ENCODE data around the gene EGFL7.
"Not testable (repeated sequence)": the region's sequence is repeated elsewhere in the genome, so short reads cannot be mapped to it uniquely, and the experiment has no call there.

The EGFL7 gene

GRCh38 chr9:136700959-136701667 is 38.4 kb downstream of the EGFL7 start:
- no peak for TF ChIP-seq CTCF (IDR thresholded peaks at IDR 0.05; ENCODE audit: low read depth, low read length, missing control alignments)
- H3K4me3 ChIP-seq (ENCODE audit: low read depth, low read length), result no peak overlapping the region
- DNase-seq (ENCODE audit: low read depth), result no peak
- in situ Hi-C loops (cut with HindIII; ENCODE audit: low sequenced_read_pairs), result no loop called here

GRCh38 chr9:136701668-136702053 is 38.9 kb downstream of the EGFL7 start:
- DNase-seq (ENCODE audit: low read depth), result no peak
- no peak overlapping the region for H3K4me3 ChIP-seq (ENCODE audit: low read depth, low read length)
- in situ Hi-C loops (cut with HindIII; ENCODE audit: low sequenced_read_pairs), result no loop called here
- no peak for TF ChIP-seq CTCF (IDR thresholded peaks at IDR 0.05; ENCODE audit: low read depth, low read length, missing control alignments)

- H3K4me3 ChIP-seq (ENCODE audit: low read depth, low read length), result no peak overlapping the region
- no peak for DNase-seq (ENCODE audit: low read depth)
- TF ChIP-seq CTCF (IDR thresholded peaks at IDR 0.05; ENCODE audit: low read depth, low read length, missing control alignments), result no peak
- in situ Hi-C loops (cut with HindIII; ENCODE audit: low sequenced_read_pairs), result no loop called here
Observed at GRCh38 chr9:136703276-136703860, 40.7 kb downstream of the EGFL7 start.

- in situ Hi-C loops (cut with HindIII; ENCODE audit: low sequenced_read_pairs); DNase-seq (ENCODE audit: low read depth); H3K4me3 ChIP-seq (ENCODE audit: low read depth, low read length): not testable (repeated sequence)
Observed at GRCh38 chr9:136704741-136705140, 42.0 kb downstream of the EGFL7 start.

GRCh38 chr9:136705564-136705963 is 42.8 kb downstream of the EGFL7 start:
- in situ Hi-C loops (cut with HindIII; ENCODE audit: low sequenced_read_pairs), result no loop called here
- no peak overlapping the region for H3K4me3 ChIP-seq (ENCODE audit: low read depth, low read length)
- no peak for TF ChIP-seq CTCF (IDR thresholded peaks at IDR 0.05; ENCODE audit: low read depth, low read length, missing control alignments)
- no peak for DNase-seq (ENCODE audit: low read depth)

- H3K4me3 ChIP-seq (ENCODE audit: low read depth, low read length), result no peak overlapping the region
- in situ Hi-C loops (cut with HindIII; ENCODE audit: low sequenced_read_pairs), result no loop called here
- no peak for DNase-seq (ENCODE audit: low read depth)
- no peak for TF ChIP-seq CTCF (IDR thresholded peaks at IDR 0.05; ENCODE audit: low read depth, low read length, missing control alignments)
Observed at GRCh38 chr9:136707011-136707410, 44.3 kb downstream of the EGFL7 start.

GRCh38 chr9:136707849-136708517 is 45.3 kb downstream of the EGFL7 start:
- no peak for DNase-seq (ENCODE audit: low read depth)
- H3K4me3 ChIP-seq (ENCODE audit: low read depth, low read length), result no peak overlapping the region
- in situ Hi-C loops (cut with HindIII; ENCODE audit: low sequenced_read_pairs), result no loop called here
- TF ChIP-seq CTCF (IDR thresholded peaks at IDR 0.05; ENCODE audit: low read depth, low read length, missing control alignments), result no peak

Measured in astrocyte of the cerebellum (primary cell).